Measurements from ENCODE around the gene FLT3.

FLT3 gene

DNA sequence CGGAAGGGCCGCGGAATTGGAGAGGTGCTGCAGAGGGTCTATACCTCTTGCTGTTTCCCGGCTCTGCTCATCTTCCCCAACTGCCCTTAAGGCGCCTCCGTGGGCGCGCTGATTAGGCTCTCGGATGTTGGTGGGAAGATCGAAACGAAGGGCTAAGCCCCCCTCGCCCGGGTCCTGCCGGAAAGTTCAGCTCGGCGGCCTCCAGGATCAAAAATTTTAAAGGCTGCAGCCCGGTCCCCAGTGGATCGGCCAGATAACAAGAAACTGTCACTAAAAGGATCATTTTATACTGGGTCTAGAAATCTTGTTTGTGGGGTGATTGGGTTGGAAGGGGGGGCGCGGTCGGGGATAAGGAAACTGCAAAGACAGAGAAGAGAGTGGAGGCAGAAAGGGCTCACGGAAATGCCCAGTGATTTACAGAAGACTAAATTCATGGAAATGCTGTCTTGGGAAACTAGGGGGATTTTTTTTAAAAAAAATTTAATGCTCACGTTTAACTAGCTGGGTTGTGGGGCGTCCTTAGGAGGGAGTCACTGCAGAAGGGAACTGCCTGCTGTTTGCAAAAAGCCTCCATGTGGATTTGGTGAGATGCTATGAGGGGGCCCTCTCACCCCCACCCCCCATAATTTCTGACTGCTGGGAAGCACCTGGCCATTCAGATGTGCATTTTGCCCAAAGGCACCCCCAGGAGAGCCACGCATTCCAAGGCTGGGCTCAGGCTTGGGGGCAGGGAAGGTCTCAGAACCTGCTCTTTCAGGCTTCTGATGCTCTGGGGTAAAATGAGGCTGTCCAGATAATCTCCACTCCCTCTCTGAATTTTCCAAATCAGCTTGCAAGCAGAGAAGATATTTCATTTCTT, 138.9 kb downstream of the FLT3 start:
- no peak for DNase-seq (ENCODE audit: low read depth, low spot score)

DNA sequence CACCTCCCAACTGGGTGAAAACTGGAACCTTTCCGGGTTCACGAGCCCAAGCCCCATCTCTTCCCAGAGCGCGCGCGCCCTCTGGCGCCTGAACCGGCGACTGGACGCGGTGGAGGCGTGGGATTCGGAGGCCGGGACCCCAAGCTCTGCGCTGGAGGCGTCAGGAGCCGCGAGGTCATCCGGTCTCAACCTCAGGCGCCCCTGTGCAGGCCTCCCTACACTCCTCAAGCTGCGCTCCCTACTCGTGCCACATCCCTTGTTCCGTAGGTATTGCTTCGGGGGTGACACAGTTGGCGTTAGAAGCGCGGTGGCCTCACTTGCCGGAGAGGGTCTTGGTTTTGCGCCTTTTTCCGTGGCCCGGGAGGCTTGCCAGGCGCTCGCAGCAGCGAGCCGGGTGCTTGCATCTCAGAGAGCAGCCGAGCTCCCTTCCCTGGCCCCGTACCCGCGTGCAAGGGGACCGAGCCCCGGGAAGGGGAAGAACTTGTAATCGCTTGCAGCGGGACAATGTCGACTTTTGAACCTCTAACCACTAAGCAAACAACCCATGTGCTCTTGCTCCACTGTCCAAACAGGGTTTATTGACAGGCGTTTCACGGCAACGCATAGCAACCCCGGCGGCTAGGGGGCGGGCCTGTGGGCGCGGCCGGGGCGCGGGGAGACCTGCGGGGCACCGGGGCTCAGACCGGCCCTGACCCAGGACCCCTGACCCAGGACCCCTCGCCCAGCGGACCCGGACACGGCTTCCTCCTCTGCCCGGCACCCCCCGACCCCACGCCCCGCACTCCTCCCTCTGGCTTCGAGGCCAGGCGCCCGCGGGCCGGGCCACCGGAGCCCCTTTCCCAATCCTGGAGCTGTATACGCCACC, 139.8 kb downstream of the FLT3 start:
- no peak for DNase-seq (ENCODE audit: low read depth, low spot score)

DNA sequence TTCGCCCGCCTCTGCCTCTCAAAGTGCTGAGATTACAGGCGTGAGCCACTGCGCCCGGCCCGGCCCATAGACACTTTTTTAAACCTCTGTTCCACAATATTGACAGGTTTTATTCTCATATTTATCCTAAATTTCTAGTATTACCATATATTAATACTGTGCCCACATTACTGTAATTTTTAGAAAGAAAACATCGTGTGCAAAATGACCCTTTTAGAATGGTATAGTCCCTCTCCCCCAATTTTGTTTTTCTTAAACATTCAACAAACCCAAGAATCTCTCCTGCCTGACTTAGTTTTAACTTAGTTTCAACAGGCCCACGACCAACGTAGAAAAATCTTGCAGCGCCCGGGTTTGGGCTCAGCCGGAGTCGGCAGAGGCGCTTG, 140.4 kb downstream of the FLT3 start:
- no peak for DNase-seq (ENCODE audit: low read depth, low spot score)

DNA sequence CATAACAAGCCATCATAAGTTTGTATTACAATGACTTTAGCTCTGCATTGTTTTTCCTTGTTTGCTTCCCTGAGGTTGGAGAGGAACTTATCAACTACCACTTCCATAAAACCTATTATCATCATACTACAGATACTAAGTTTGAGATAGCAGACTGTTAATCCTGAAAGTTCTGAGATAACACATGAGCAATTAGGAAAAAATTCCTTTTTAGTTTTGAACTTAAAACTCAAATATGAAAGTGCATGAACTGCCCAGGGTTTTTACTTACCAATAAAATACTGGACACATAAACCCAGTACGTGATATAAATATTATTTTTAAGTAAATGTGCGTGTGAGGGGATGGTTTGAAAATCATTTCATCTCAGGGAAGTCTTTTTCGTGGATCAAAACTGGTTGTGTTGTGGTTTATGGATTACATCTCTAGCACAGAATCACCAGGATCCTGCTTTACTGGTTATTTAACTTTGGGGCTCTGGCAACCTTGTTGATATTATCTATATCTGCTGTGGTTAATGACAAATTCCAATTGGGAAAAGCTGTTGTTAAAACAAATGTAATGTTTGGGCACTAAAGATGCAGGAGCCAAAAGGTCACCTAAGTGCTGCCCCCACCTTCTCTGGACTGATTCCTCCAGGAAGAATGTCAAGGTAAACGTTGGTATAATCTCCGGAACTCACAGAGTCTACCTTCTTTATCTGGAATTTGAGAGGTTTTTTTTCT, 143.6 kb downstream of the FLT3 start:
- no peak for DNase-seq (ENCODE audit: low read depth, low spot score)

DNA sequence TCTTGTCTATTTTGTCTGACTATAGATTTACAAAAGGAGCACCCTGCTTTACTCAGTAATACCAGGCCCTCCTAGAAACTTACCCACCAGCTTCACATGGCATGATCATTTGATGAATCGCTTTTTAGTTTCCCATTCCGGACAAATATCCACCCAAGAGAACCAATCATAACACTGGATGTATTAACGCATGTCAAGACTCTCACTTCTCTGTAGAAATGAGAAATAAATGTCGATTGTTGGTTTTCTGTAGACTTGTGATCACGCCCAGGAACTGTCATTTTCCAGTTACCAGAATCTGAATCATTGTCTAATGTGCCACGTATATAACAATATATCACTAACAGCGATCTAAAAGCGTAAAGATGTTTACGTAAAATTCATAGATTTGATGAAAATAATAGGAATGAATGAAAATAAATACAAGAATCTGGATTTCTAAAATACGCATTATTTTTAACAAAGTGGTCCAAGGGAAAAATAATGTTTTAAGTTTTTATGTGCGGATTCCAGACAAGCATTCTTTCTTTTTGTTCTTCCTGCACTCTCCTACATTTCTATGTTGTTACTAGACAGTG, 145.3 kb downstream of the FLT3 start:
- no peak for DNase-seq (ENCODE audit: low read depth, low spot score)

DNA sequence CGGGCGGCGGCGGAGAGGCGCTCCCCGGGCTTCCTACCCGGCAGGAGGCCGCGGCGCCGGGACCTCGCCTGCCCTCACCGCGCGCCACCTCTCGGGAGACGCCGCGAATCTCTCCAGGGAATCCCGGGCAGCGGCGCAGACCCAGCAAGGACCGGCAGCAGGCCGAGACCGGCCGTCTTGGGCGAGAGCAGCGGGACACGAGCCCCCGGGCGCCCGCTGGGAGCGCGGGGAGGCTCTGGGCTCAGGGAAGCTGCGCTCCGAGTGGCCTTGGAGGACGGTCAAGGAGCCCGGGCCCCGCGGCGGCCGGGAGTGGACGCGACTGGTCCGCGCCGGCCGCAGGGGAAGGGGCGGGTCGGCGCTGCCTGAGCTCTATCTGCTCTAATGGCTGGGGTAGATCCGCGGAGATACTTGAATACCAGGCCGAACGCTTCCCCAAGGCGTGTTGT, 145.9 kb downstream of the FLT3 start:
- DNase-seq (ENCODE audit: low read depth, low spot score), result no peak

DNA sequence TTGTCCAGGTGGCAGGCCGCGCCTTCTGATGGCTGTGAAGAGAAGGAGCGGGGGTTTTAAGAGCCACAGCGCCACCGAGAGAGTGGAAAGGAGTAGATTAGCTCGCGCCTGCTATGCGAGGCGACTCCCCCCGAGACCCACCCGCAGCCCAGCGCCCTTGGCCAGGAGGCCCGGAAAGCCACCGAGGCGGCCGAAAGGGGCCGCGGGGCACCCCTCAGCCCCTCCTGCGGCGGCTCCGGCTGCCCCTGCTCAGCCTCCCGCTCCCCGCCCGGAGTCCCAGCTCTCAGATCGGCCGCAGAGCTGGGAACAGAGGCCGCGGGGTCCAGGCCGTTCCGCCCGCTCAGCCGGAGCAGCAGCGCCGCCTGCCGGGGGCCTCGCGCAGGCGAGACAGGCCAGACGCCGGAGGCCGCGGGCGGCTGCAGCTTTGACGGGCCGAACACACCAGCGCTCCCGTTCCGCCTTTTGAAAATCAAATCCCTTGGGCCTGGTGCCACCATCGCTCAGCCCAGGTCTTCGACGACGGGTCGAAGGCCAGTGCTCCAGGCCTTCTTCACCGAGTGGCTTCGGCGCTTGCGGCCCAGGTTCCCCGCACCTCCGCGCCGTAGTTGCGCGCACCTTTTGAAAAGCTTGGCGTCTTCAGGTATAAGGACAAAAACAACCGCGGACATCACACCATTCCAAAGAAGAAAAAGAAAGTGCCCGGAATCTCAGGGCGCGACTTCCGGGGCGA, 146.5 kb downstream of the FLT3 start:
- DNase-seq (ENCODE audit: low read depth, low spot score), result peak; percentile 37
